Ectodermal cell (in vitro differentiated cells): ENCODE results near the gene DLK2.

Experiments
- H3K27ac ChIP-seq: 2 replicates; pipeline ENCODE4 v1.7.0; 2013; ENCODE audit warnings: mild to moderate bottlenecking, low read depth, low read length; ENCODE audit not compliant: insufficient read depth, poor library complexity, severe bottlenecking
- H3K27me3 ChIP-seq: 2 replicates; pipeline ENCODE4 v1.7.0; 2013; ENCODE audit warnings: mild to moderate bottlenecking, low read length; ENCODE audit not compliant: insufficient read depth, control insufficient read depth, poor library complexity, severe bottlenecking
- H3K36me3 ChIP-seq: one replicate; pipeline ENCODE4 v1.7.0; 2013; ENCODE audit warnings: low read length; ENCODE audit not compliant: control insufficient read depth, insufficient read depth
- H3K4me1 ChIP-seq: one replicate; pipeline ENCODE4 v1.7.0; 2013; ENCODE audit warnings: low read length; ENCODE audit not compliant: control insufficient read depth, insufficient read depth
- H3K4me3 ChIP-seq: 2 replicates; pipeline ENCODE4 v1.7.0; 2013; ENCODE audit warnings: low read depth, low read length, control low read depth; ENCODE audit not compliant: insufficient read depth
- H3K9me3 ChIP-seq: 2 replicates; pipeline ENCODE4 v1.7.0; 2013; ENCODE audit warnings: mild to moderate bottlenecking, low read length, moderate library complexity; ENCODE audit not compliant: control insufficient read depth
- WGBS, 2 experiments: methylation state at CpG; one replicate each; pipeline ENCODE4 v1.1.7; 2013; ENCODE audit warnings: missing lambda C conversion rate in 2 of 2; 5-methylcytosine and 5-hydroxymethylcytosine counted together

Gene DLK2

GRCh38 chr6:43445576-43445975 is 9.8 kb downstream of the DLK2 start:
- WGBS, 2 experiments = 95% methylated on average over 16 of the region's 16 CpGs
- Histone ChIP-seq H3K36me3 (peaks cover 13% of the 10 kb centered on the region), H3K9me3 (no peaks in the 10 kb centered on the region), H3K27me3 (no peaks in the 10 kb centered on the region), H3K4me3 (no peak overlapping the region), H3K27ac (no peak overlapping the region), H3K4me1 (no peaks in the 10 kb centered on the region)

- WGBS, 2 experiments = 93 to 99% methylated on average over 8 of the region's 8 CpGs
- no peaks in the 10 kb centered on the region for H3K4me1 ChIP-seq
- H3K27me3 ChIP-seq = no peaks in the 10 kb centered on the region
- no peak overlapping the region for H3K4me3 ChIP-seq
- no peak overlapping the region for H3K27ac ChIP-seq
- H3K9me3 ChIP-seq = no peaks in the 10 kb centered on the region
- peaks cover 13% of the 10 kb centered on the region for H3K36me3 ChIP-seq
Observed at GRCh38 chr6:43444582-43444981, 10.8 kb downstream of the DLK2 start.

- no peaks in the 10 kb centered on the region for H3K27me3 ChIP-seq
- H3K4me1 ChIP-seq = no peaks in the 10 kb centered on the region
- H3K4me3 ChIP-seq = no peak overlapping the region
- peaks cover 13% of the 10 kb centered on the region for H3K36me3 ChIP-seq
- H3K9me3 ChIP-seq = no peaks in the 10 kb centered on the region
- no peak overlapping the region for H3K27ac ChIP-seq
- 85 to 93% methylated on average over 10 of the region's 10 CpGs for WGBS, 2 experiments
Observed at GRCh38 chr6:43444036-43444435, 11.3 kb downstream of the DLK2 start.

- H3K4me3 ChIP-seq = no peak overlapping the region
- WGBS, 2 experiments = 93 to 95% methylated on average over 14 of the region's 14 CpGs
- no peak overlapping the region for H3K27ac ChIP-seq
- no peaks in the 10 kb centered on the region for H3K4me1 ChIP-seq
- no peaks in the 10 kb centered on the region for H3K27me3 ChIP-seq
- no peaks in the 10 kb centered on the region for H3K9me3 ChIP-seq
- peaks cover 10% of the 10 kb centered on the region for H3K36me3 ChIP-seq
Observed at GRCh38 chr6:43442935-43443334, 12.4 kb downstream of the DLK2 start.

GRCh38 chr6:43437700-43438099 is 17.6 kb downstream of the DLK2 start:
- H3K4me3 ChIP-seq = no peak overlapping the region
- H3K4me1 ChIP-seq = no peaks in the 10 kb centered on the region
- WGBS, 2 experiments = 68 to 69% methylated on average over 4 of the region's 4 CpGs
- no peaks in the 10 kb centered on the region for H3K36me3 ChIP-seq
- no peaks in the 10 kb centered on the region for H3K9me3 ChIP-seq
- H3K27me3 ChIP-seq = no peaks in the 10 kb centered on the region
- no peak overlapping the region for H3K27ac ChIP-seq

GRCh38 chr6:43436577-43437282 is 18.6 kb downstream of the DLK2 start:
- Histone ChIP-seq H3K9me3 (no peaks in the 10 kb centered on the region), H3K27me3 (no peaks in the 10 kb centered on the region), H3K36me3 (no peaks in the 10 kb centered on the region), H3K4me1 (no peaks in the 10 kb centered on the region), H3K27ac (no peak overlapping the region), H3K4me3 (no peak overlapping the region)
- WGBS, 2 experiments = 79 to 84% methylated on average over 5 of the region's 5 CpGs

- Histone ChIP-seq H3K27me3 (no peaks in the 10 kb centered on the region), H3K36me3 (no peaks in the 10 kb centered on the region), H3K9me3 (no peaks in the 10 kb centered on the region), H3K4me1 (no peaks in the 10 kb centered on the region), H3K27ac (no peak overlapping the region), H3K4me3 (no peak overlapping the region)
- 96% methylated on average over 9 of the region's 9 CpGs for WGBS, 2 experiments
Observed at GRCh38 chr6:43435682-43436437, 19.5 kb downstream of the DLK2 start.

GRCh38 chr6:43434943-43435342 is 20.4 kb downstream of the DLK2 start:
- Histone ChIP-seq H3K4me1 (no peaks in the 10 kb centered on the region), H3K36me3 (no peaks in the 10 kb centered on the region), H3K9me3 (no peaks in the 10 kb centered on the region), H3K27ac (no peak overlapping the region), H3K27me3 (no peaks in the 10 kb centered on the region), H3K4me3 (no peak overlapping the region)
- 93 to 95% methylated on average over 4 of the region's 4 CpGs for WGBS, 2 experiments

GRCh38 chr6:43434001-43434840 is 21.1 kb downstream of the DLK2 start:
- Histone ChIP-seq H3K27ac (no peak overlapping the region), H3K9me3 (no peaks in the 10 kb centered on the region), H3K4me1 (no peaks in the 10 kb centered on the region), H3K27me3 (no peaks in the 10 kb centered on the region), H3K36me3 (no peaks in the 10 kb centered on the region), H3K4me3 (no peak overlapping the region)
- WGBS, 2 experiments = 88 to 90% methylated on average over 15 of the region's 15 CpGs

- H3K27me3 ChIP-seq = no peaks in the 10 kb centered on the region
- no peak overlapping the region for H3K4me3 ChIP-seq
- WGBS, 2 experiments = 87 to 91% methylated on average over 8 of the region's 8 CpGs
- H3K36me3 ChIP-seq = no peaks in the 10 kb centered on the region
- peaks cover 9% of the 10 kb centered on the region for H3K4me1 ChIP-seq
- H3K9me3 ChIP-seq = no peaks in the 10 kb centered on the region
- H3K27ac ChIP-seq = no peak overlapping the region
Observed at GRCh38 chr6:43433148-43433547, 22.2 kb downstream of the DLK2 start.
